Left cardiac atrium (tissue), 4 donors: ENCODE measurements around the gene CDC42BPB. TPM values are rescaled to one million over a fixed set of nuclear protein-coding genes. Genes with fewer than 3 reads are reported as not detected.
A peak's percentile ranks its signal among the peaks of the same experiment; 100 is the strongest.

Experiments
- ATAC-seq, 2 donors: fragments of 200-7000 bp; cut with Tn5 transposase; one replicate each; pipeline ENCODE4 v1.9.1; 2020; ENCODE audit warnings: mild to moderate bottlenecking in 2 of 2, moderate library complexity in 2 of 2
- DNase-seq: peaks from one replicate; pipeline ENCODE4 v3.0.0-alpha.2; 2020
- intact Hi-C, 2 donors: fragments of 100-400 bp; cut with DNase I; formaldehyde crosslinking; loops; one replicate each; pipeline versions ENCODE4 v1.14.1 to v1.15.1; 2022 to 2023
- total RNA-seq, 2 donors: library from RNA; stranded (reverse); fragmentation: NEBNext Ultra II Directional; extraction: Animal tissue kit (Norgen Biotek cat#: 25700); gene quantifications; one replicate each; pipeline ENCODE4 v1.2.1, GENCODE V29; 2021
- donor health status: DM: no; HTN: yes; CAD: no.
- donor health status: DM: no; HTN: yes; CAD: no; lungs with severe emphysema.
- donor health status: DM: yes; HTN: yes; CAD: no.
- donor health status: Dilated cardiomyopathy.

The CDC42BPB gene
- total RNA-seq, 2 donors from 2014 or later = 57.3 to 79.2 TPM

GRCh38 chr14:103006106-103006505 lies 51.2 kb downstream of the CDC42BPB start:
- intact Hi-C loops = no loop called here
- DNase-seq (no peak), ATAC-seq (no peak)

- no peak for ATAC-seq
- intact Hi-C loops = no loop called here
- DNase-seq = no peak
Observed at GRCh38 chr14:103003850-103004249, 53.5 kb downstream of the CDC42BPB start.

- DNase-seq = no peak
- intact Hi-C loops = no loop called here
- ATAC-seq = no peak
Observed at GRCh38 chr14:103003351-103003615, 54.1 kb downstream of the CDC42BPB start.

- ATAC-seq (no peak), DNase-seq (no peak)
- intact Hi-C loops = no loop called here
Observed at GRCh38 chr14:103002578-103003350, 54.6 kb downstream of the CDC42BPB start.

- intact Hi-C loops = no loop called here
- ATAC-seq (no peak), DNase-seq (no peak)
Observed at GRCh38 chr14:103001651-103002396, 55.5 kb downstream of the CDC42BPB start.

- no peak for DNase-seq
- ATAC-seq = peak in 1 of 2 donors; percentile 25
- intact Hi-C loops = no loop called here
Observed at GRCh38 chr14:103001226-103001625, 56.1 kb downstream of the CDC42BPB start.

- no peak for DNase-seq
- intact Hi-C loops = no loop called here
Observed at GRCh38 chr14:103000291-103000921, 56.9 kb downstream of the CDC42BPB start.

GRCh38 chr14:102999227-102999895 lies 58.0 kb downstream of the CDC42BPB start:
- DNase-seq (no peak), ATAC-seq (no peak)
- intact Hi-C loops = no loop called here

More at GRCh38 chr14:103000291-103000921, 56.9 kb downstream of the CDC42BPB start:
- ATAC-seq = no peak

- DNase-seq = no peak
- intact Hi-C loops = no loop called here
- no peak for ATAC-seq
Observed at GRCh38 chr14:102998393-102998792, 59.0 kb downstream of the CDC42BPB start.

- DNase-seq = no peak
- intact Hi-C loops = no loop called here
Observed at GRCh38 chr14:102996941-102997340, 60.4 kb downstream of the CDC42BPB start.

GRCh38 chr14:102994689-102995088 lies 62.7 kb downstream of the CDC42BPB start:
- no peak for ATAC-seq
- no peak for DNase-seq
- intact Hi-C loops = no loop called here

More at GRCh38 chr14:102996941-102997340, 60.4 kb downstream of the CDC42BPB start:
- no peak for ATAC-seq

GRCh38 chr14:102993523-102993922 lies 63.8 kb downstream of the CDC42BPB start:
- intact Hi-C loops = no loop called here
- ATAC-seq (peak in 1 of 2 donors; percentile 47), DNase-seq (no peak)

- ATAC-seq = no peak
- intact Hi-C loops = no loop called here
- DNase-seq = no peak
Observed at GRCh38 chr14:102991376-102991775, 66.0 kb downstream of the CDC42BPB start.

GRCh38 chr14:102988054-102988453 lies 69.3 kb downstream of the CDC42BPB start:
- intact Hi-C loops = no loop called here
- no peak for ATAC-seq
- no peak for DNase-seq

- ATAC-seq (no peak), DNase-seq (no peak)
- intact Hi-C loops = no loop called here
Observed at GRCh38 chr14:102986810-102987579, 70.4 kb downstream of the CDC42BPB start.

GRCh38 chr14:102985665-102986064 lies 71.7 kb downstream of the CDC42BPB start:
- ATAC-seq (no peak), DNase-seq (no peak)
- intact Hi-C loops = no loop called here

- no peak for ATAC-seq
- DNase-seq = no peak
- intact Hi-C loops = no loop called here
Observed at GRCh38 chr14:102984336-102985102, 72.8 kb downstream of the CDC42BPB start.

GRCh38 chr14:102983496-102983895 lies 73.9 kb downstream of the CDC42BPB start:
- ATAC-seq (no peak), DNase-seq (no peak)
- intact Hi-C loops = no loop called here
